Transverse colon (tissue), 4 donors: Measurements from ENCODE around the gene PTPRZ1.

Source experiments
- CTCF ChIP-seq, 5 experiments: fragments of 200-600 bp in 3 of 5; fragments of 450-650 bp in 2 of 5; sonication (generic) in 3 of 5; IDR thresholded peaks; 1 replicate in 2 of 5; 2 replicates in 3 of 5; pipeline ENCODE4 v1.5.1; 2016 to 2017; ENCODE audit warnings: antibody characterized with exemption in 5 of 5, inconsistent platforms in 3 of 5, mild to moderate bottlenecking in 2 of 5, moderate library complexity in 1 of 5
- EP300 ChIP-seq: sonication (generic); formaldehyde crosslinking; IDR thresholded peaks from one replicate; pipeline ENCODE4 v1.6.1; 2017; ENCODE audit warnings: antibody characterized with exemption, low read depth
- POLR2AphosphoS5 ChIP-seq, 3 donors: sonication (generic); formaldehyde crosslinking; IDR thresholded peaks; one replicate each; pipeline ENCODE4 v1.6.1; 2016; ENCODE audit warnings: antibody characterized with exemption in 3 of 3

GRCh38 chr7:121913947-121914675 lies 41.1 kb downstream of the PTPRZ1 start:
- TF ChIP-seq EP300 (no peak), CTCF (IDR thresholded peaks at IDR 0.05) (no peak), POLR2AphosphoS5 (IDR thresholded peaks at IDR 0.05) (no peak)
